ENCODE data around the gene ZDHHC20.
A peak's percentile ranks its signal among the peaks of the same experiment; 100 is the strongest.

The ZDHHC20 gene

DNA sequence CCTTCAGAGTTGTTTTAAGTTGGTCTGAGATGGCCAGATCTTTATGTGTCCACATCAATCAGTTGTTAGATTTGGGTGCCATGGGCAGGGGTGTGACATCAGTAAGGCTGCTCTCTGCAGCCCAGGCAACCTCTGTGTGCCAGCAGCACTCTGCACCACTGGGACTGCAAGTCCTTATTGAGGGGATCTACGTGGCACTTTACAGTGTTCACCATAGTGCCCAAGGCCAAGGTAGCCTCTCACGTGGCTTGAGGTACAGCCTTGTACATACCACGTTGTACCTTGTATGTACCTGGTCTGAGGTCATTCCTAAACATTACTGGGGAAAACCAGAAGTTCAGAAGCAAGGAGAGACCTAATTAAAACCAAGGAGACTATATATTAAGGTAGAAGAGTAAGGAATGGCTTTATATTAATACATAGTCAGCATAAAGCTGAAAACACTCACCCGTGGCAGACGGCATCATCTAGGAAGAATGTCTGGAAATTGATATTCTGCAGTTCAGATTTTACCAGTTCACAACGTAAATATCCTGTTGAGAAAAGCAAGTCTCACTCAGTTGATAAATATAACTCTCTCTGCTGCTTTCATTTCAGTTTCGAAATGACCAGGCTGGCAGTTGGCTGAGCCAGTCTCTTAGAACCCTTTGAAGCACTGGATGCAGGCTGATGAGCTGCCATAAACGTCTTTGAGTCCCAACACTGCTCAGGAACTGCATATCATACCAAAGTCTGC is 128.8 kb downstream of the ZDHHC20 start:
- TF ChIP-seq TEAD4 (IDR thresholded peaks at IDR 0.05) (no peak), CEBPB (IDR thresholded peaks at IDR 0.05) (no peak), CREB1 (IDR thresholded peaks at IDR 0.05; ENCODE audit: low read depth) (no peak), NFIC (IDR thresholded peaks at IDR 0.05) (no peak), RAD21 (IDR thresholded peaks at IDR 0.05; ENCODE audit: low read depth) (no peak)
- TF ChIP-seq, protein P1, sequence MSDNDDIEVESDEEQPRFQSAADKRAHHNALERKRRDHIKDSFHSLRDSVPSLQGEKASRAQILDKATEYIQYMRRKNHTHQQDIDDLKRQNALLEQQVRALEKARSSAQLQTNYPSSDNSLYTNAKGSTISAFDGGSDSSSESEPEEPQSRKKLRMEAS (IDR thresholded peaks at IDR 0.05): no peak

DNA sequence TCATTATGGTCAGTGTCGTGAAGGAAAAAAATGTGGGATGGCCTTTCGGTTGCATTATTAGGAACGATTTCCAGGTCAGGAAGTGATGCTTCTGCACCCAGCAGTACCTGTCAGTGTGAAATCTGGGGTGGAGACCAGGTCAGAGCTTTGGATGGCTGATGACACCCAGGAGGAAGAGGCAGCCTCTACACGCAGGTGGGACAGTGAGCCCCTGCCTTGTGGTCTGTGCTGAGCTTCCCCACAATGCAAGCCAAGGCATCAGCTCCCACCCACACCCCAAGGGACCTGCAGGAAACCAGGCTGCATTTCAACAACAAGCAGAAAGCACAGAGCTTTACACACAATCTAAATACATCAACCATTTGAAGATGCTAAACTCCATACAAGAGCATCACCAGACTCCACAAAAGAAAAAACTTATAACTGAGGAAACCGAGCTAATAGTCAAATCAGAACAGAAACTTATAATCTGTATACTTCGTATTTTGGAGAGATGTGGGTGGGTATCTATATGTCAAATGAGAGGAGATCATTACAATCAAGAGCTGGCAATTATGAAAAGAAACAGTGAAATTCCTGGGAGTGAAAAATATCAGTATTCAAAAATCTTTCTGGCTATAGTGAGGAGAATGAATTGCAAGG is 130.1 kb downstream of the ZDHHC20 start:
- TF ChIP-seq EP300 (IDR thresholded peaks at IDR 0.05; ENCODE audit: borderline replicate concordance): no peak
- TF ChIP-seq TEAD4 (IDR thresholded peaks at IDR 0.05): no peak
- no peak for TF ChIP-seq ZBTB7A (IDR thresholded peaks at IDR 0.05; ENCODE audit: low read depth)
- no peak for TF ChIP-seq CEBPB (IDR thresholded peaks at IDR 0.05)

DNA sequence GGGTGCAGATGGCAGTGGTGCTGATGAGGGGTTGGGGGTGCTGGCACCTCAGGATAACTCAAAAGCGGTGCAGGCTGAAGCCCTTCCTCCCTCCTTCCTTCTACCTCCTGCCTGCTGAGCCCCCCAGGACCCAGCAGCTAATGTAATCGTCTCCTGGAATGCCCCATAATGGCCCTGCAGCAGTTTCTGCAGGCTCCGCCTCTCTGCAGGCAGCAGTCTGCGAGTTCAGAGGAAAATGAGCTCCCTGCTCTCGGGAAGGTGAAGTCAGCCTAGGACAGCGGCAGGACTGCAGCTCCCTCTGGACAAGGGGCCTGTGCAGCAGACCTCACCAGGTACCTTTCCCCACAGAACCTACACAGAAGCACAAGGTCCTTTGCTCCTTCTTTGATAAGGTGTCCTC is 130.9 kb downstream of the ZDHHC20 start:
- TF ChIP-seq TAF1 (IDR thresholded peaks at IDR 0.05; ENCODE audit: low read depth) (no peak), CEBPB (IDR thresholded peaks at IDR 0.05) (no peak), NFIC (IDR thresholded peaks at IDR 0.05) (no peak), FOXM1 (IDR thresholded peaks at IDR 0.05; ENCODE audit: borderline replicate concordance, low read depth) (no peak), EP300 (IDR thresholded peaks at IDR 0.05; ENCODE audit: borderline replicate concordance) (no peak), TCF12 (IDR thresholded peaks at IDR 0.05; ENCODE audit: low read depth) (no peak), ZBTB7A (IDR thresholded peaks at IDR 0.05; ENCODE audit: low read depth) (no peak), YY1 (IDR thresholded peaks at IDR 0.05; ENCODE audit: low read depth) (no peak), RAD21 (IDR thresholded peaks at IDR 0.05; ENCODE audit: low read depth) (no peak), CREB1 (IDR thresholded peaks at IDR 0.05; ENCODE audit: low read depth) (no peak), EGR1 (IDR thresholded peaks at IDR 0.05) (no peak), TEAD4 (IDR thresholded peaks at IDR 0.05) (no peak)
- TF ChIP-seq, protein P2, sequence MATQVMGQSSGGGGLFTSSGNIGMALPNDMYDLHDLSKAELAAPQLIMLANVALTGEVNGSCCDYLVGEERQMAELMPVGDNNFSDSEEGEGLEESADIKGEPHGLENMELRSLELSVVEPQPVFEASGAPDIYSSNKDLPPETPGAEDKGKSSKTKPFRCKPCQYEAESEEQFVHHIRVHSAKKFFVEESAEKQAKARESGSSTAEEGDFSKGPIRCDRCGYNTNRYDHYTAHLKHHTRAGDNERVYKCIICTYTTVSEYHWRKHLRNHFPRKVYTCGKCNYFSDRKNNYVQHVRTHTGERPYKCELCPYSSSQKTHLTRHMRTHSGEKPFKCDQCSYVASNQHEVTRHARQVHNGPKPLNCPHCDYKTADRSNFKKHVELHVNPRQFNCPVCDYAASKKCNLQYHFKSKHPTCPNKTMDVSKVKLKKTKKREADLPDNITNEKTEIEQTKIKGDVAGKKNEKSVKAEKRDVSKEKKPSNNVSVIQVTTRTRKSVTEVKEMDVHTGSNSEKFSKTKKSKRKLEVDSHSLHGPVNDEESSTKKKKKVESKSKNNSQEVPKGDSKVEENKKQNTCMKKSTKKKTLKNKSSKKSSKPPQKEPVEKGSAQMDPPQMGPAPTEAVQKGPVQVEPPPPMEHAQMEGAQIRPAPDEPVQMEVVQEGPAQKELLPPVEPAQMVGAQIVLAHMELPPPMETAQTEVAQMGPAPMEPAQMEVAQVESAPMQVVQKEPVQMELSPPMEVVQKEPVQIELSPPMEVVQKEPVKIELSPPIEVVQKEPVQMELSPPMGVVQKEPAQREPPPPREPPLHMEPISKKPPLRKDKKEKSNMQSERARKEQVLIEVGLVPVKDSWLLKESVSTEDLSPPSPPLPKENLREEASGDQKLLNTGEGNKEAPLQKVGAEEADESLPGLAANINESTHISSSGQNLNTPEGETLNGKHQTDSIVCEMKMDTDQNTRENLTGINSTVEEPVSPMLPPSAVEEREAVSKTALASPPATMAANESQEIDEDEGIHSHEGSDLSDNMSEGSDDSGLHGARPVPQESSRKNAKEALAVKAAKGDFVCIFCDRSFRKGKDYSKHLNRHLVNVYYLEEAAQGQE (IDR thresholded peaks at IDR 0.05; ENCODE audit: low read depth): no peak
- TF ChIP-seq, protein P3, sequence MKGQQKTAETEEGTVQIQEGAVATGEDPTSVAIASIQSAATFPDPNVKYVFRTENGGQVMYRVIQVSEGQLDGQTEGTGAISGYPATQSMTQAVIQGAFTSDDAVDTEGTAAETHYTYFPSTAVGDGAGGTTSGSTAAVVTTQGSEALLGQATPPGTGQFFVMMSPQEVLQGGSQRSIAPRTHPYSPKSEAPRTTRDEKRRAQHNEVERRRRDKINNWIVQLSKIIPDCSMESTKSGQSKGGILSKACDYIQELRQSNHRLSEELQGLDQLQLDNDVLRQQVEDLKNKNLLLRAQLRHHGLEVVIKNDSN (IDR thresholded peaks at IDR 0.05): no peak
- TF ChIP-seq, protein P1 (IDR thresholded peaks at IDR 0.05): no peak

DNA sequence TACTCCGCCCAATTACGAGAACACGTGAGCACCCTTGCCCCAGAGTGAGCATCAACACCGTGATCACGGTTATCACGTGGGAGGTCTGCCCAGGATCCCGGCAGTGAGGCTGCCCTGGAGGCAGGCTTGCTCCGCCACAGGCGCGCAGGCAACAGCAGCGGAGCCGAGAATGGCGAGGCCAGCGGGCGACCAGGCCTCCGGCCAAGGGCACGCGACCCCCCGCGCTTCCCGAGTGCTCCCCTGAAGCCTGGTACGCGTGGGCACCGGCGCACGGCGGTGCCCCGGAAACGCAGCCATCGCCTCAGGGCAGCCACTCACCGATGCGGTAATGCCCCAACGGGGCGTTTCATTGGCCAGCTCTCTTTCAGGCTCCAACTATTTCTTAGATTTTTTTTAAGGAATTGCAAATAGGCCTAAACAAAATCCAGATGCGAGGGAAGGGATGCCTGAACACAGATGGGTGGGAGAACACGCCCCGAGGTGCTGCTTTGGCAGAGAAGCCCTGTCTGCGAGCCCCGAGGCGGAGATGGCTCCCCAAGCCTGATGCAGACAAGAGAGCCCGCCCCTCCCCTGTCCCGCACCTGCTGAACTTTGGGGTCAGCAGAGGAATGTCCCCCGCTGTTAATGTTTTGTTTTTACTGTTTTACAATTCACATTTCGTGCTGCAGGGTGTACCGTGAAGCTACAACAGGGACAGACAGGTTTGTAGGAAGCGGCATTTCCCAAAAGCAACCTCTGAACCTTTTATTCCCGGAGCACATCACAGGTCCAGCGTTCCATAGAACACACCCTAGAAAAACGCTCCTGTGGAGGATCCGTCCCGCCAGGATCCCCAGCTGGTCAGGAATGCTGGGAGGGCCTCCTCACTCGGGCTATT is 132.7 kb downstream of the ZDHHC20 start:
- TF ChIP-seq FOXM1 (IDR thresholded peaks at IDR 0.05; ENCODE audit: borderline replicate concordance, low read depth) (no peak), RAD21 (IDR thresholded peaks at IDR 0.05; ENCODE audit: low read depth) (no peak), YY1 (IDR thresholded peaks at IDR 0.05; ENCODE audit: low read depth) (no peak)
- TF ChIP-seq, protein P2 (IDR thresholded peaks at IDR 0.05; ENCODE audit: low read depth): no peak
- TF ChIP-seq, protein P3 (IDR thresholded peaks at IDR 0.05): peak; percentile 64; the same call in 1 of the 2 replicates

DNA sequence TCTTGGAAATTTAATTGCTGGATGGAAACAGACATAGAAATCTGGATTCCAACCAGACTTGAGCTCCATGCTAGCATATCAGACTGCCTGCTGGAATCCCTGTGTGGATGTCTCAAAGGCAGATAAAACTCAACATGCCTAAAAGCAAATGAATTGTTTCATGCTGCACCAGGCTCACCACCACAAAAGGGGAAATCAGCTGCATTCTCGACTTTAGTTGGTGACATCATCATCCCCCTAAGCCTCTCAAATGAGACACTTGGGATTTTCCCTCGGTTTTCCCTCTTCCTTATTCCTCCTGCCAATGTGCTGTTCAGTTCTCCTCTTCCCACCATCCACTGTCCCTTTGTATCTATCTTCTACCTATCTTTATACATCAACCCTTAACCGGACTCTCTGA is 134.3 kb downstream of the ZDHHC20 start:
- TF ChIP-seq CEBPB (IDR thresholded peaks at IDR 0.05): no peak
- TF ChIP-seq EGR1 (IDR thresholded peaks at IDR 0.05): no peak
- TF ChIP-seq TAF1 (IDR thresholded peaks at IDR 0.05; ENCODE audit: low read depth): no peak
- TF ChIP-seq, protein P2 (IDR thresholded peaks at IDR 0.05; ENCODE audit: low read depth): no peak
- TF ChIP-seq, protein P1 (IDR thresholded peaks at IDR 0.05): no peak
- no peak for TF ChIP-seq EP300 (IDR thresholded peaks at IDR 0.05; ENCODE audit: borderline replicate concordance)
- TF ChIP-seq YY1 (IDR thresholded peaks at IDR 0.05; ENCODE audit: low read depth): no peak
- TF ChIP-seq ZBTB7A (IDR thresholded peaks at IDR 0.05; ENCODE audit: low read depth): no peak
- no peak for TF ChIP-seq TCF12 (IDR thresholded peaks at IDR 0.05; ENCODE audit: low read depth)
- TF ChIP-seq RAD21 (IDR thresholded peaks at IDR 0.05; ENCODE audit: low read depth): no peak
- TF ChIP-seq FOXM1 (IDR thresholded peaks at IDR 0.05; ENCODE audit: borderline replicate concordance, low read depth): no peak
- no peak for TF ChIP-seq NFIC (IDR thresholded peaks at IDR 0.05)

Measured in Ishikawa (cell line).